Neural cell (in vitro differentiated cells): Measurements from ENCODE around the gene MPDZ.

Experiments
- EZH2 ChIP-seq: fragments of 200-600, 300-800 bp; shearing (Covaris generic), sonication (generic); IDR thresholded peaks from 2 replicates; pipeline ENCODE4 v1.6.1; 2014; ENCODE audit warnings: antibody characterized with exemption, low read length, borderline replicate concordance, mild to moderate bottlenecking; ENCODE audit not compliant: insufficient read depth, poor library complexity, severe bottlenecking
- POLR2AphosphoS5 ChIP-seq: IDR thresholded peaks from 2 replicates; pipeline ENCODE4 v1.6.1; 2012
- SMC3 ChIP-seq: fragments of 450-650 bp; conservative IDR thresholded peaks from 2 replicates; pipeline ENCODE4 v1.6.1; 2014; ENCODE audit warnings: antibody characterized with exemption, mild to moderate bottlenecking, moderate library complexity; ENCODE audit not compliant: poor library complexity
- TF ChIP-seq, protein P1 (sequence below): fragments of 450-650 bp; IDR thresholded peaks from 2 replicates; pipeline ENCODE4 v1.5.1; 2014; ENCODE audit warnings: antibody characterized with exemption, mild to moderate bottlenecking, moderate library complexity; ENCODE audit not compliant: poor library complexity, severe bottlenecking
- TF ChIP-seq, protein P2 (sequence below): IDR thresholded peaks from 2 replicates; pipeline ENCODE4 v1.6.1; 2012; ENCODE audit warnings: borderline replicate concordance

GRCh38 chr9:13076616-13077015 lies 202.9 kb downstream of the MPDZ start:
- TF ChIP-seq POLR2AphosphoS5 = no peak
- TF ChIP-seq, protein P1, sequence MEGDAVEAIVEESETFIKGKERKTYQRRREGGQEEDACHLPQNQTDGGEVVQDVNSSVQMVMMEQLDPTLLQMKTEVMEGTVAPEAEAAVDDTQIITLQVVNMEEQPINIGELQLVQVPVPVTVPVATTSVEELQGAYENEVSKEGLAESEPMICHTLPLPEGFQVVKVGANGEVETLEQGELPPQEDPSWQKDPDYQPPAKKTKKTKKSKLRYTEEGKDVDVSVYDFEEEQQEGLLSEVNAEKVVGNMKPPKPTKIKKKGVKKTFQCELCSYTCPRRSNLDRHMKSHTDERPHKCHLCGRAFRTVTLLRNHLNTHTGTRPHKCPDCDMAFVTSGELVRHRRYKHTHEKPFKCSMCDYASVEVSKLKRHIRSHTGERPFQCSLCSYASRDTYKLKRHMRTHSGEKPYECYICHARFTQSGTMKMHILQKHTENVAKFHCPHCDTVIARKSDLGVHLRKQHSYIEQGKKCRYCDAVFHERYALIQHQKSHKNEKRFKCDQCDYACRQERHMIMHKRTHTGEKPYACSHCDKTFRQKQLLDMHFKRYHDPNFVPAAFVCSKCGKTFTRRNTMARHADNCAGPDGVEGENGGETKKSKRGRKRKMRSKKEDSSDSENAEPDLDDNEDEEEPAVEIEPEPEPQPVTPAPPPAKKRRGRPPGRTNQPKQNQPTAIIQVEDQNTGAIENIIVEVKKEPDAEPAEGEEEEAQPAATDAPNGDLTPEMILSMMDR = no peak
- TF ChIP-seq EZH2 = no peak
- TF ChIP-seq, protein P2, sequence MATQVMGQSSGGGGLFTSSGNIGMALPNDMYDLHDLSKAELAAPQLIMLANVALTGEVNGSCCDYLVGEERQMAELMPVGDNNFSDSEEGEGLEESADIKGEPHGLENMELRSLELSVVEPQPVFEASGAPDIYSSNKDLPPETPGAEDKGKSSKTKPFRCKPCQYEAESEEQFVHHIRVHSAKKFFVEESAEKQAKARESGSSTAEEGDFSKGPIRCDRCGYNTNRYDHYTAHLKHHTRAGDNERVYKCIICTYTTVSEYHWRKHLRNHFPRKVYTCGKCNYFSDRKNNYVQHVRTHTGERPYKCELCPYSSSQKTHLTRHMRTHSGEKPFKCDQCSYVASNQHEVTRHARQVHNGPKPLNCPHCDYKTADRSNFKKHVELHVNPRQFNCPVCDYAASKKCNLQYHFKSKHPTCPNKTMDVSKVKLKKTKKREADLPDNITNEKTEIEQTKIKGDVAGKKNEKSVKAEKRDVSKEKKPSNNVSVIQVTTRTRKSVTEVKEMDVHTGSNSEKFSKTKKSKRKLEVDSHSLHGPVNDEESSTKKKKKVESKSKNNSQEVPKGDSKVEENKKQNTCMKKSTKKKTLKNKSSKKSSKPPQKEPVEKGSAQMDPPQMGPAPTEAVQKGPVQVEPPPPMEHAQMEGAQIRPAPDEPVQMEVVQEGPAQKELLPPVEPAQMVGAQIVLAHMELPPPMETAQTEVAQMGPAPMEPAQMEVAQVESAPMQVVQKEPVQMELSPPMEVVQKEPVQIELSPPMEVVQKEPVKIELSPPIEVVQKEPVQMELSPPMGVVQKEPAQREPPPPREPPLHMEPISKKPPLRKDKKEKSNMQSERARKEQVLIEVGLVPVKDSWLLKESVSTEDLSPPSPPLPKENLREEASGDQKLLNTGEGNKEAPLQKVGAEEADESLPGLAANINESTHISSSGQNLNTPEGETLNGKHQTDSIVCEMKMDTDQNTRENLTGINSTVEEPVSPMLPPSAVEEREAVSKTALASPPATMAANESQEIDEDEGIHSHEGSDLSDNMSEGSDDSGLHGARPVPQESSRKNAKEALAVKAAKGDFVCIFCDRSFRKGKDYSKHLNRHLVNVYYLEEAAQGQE = no peak
- no peak for TF ChIP-seq SMC3
